GM12878 (cell line): Measurements from ENCODE around the gene ZNF620. TPM values are rescaled to one million over a fixed set of nuclear protein-coding genes. Genes with fewer than 3 reads are reported as not detected.

Source experiments
- ATAC-seq: fragments of 200-7000 bp; cut with Tn5 transposase; 3 replicates; pipeline ENCODE4 v1.9.1; 2020; ENCODE audit warnings: mild to moderate bottlenecking, moderate library complexity
- BruUV-seq: library from RNA; stranded (reverse); fragments of 400-500 nt; replicated peaks from 2 replicates; lab custom pipeline; 2021; lab: Mats Ljungman, UMichigan
- CTCF ChIA-PET: fragments of 300-600 bp; sonication (Branson Sonifier 250); formaldehyde crosslinking; extraction: SDS; loops from one replicate; lab custom pipeline; 2021; ENCODE audit warnings: inconsistent platforms; lab: Yijun Ruan, JAX
- POLR2A ChIA-PET: fragments of 350-600 bp; formaldehyde crosslinking; extraction: SDS; loops from one replicate; lab custom pipeline; 2021; ENCODE audit warnings: inconsistent platforms; lab: Charles Lee
- RAD21 ChIA-PET: fragments of 300-600 bp; sonication (Branson Sonifier 250); formaldehyde crosslinking; loops from one replicate; lab custom pipeline; 2023; ENCODE audit warnings: antibody characterized with exemption; ENCODE audit not compliant: unreplicated experiment; lab: Charles Lee
- SMC1A ChIA-PET: fragments of 300-600 bp; sonication (Branson Sonifier 250); formaldehyde crosslinking; loops from one replicate; lab custom pipeline; 2023; ENCODE audit not compliant: unreplicated experiment, uncharacterized antibody; lab: Charles Lee
- DNase-seq: peaks from one replicate; pipeline ENCODE4 v3.0.0-alpha.2; 2011; ENCODE audit warnings: low read depth, low spot score
- FAIRE-seq: peaks from 3 replicates; lab custom pipeline; 2011; peaks lifted over from hg19 to GRCh38; lab: Jason Lieb, UNC
- H2AFZ ChIP-seq: 2 replicates; pipeline ENCODE4 v1.6.0; 2011; ENCODE audit warnings: low read depth, low read length, control low read depth; ENCODE audit not compliant: control insufficient read depth
- H3K27ac ChIP-seq: 2 replicates; pipeline ENCODE4 v1.5.1; 2011; ENCODE audit warnings: control low read depth; ENCODE audit not compliant: control insufficient read depth, insufficient read depth
- H3K27me3 ChIP-seq, 2 experiments: replicated peaks in 1 of 2; 2 replicates each; pipeline versions ENCODE4 v1.6.0 to v1.6.1; 2011; ENCODE audit warnings: low read length in 1 of 2; ENCODE audit not compliant: control insufficient read depth in 2 of 2, insufficient read depth in 2 of 2
- H3K36me3 ChIP-seq, 2 experiments: 2 replicates each; pipeline ENCODE4 v1.5.1; 2011; ENCODE audit warnings: low read length in 1 of 2; ENCODE audit not compliant: control insufficient read depth in 2 of 2, insufficient read depth in 2 of 2
- H3K4me1 ChIP-seq: 2 replicates; pipeline ENCODE4 v1.6.1; 2011; ENCODE audit warnings: mild to moderate bottlenecking, low read length, moderate library complexity, mixed read lengths; ENCODE audit not compliant: control insufficient read depth, insufficient read depth
- H3K4me2 ChIP-seq: 2 replicates; pipeline ENCODE4 v1.6.0; 2011; ENCODE audit warnings: control low read depth; ENCODE audit not compliant: control insufficient read depth, insufficient read depth
- H3K4me3 ChIP-seq: fragments of 200-600 bp; sonication (generic); 2 replicates; pipeline ENCODE4 v1.5.1; 2016
- H3K79me2 ChIP-seq: 2 replicates; pipeline ENCODE4 v1.6.0; 2011; ENCODE audit warnings: low read length; ENCODE audit not compliant: control insufficient read depth, insufficient read depth
- H3K9ac ChIP-seq: 2 replicates; pipeline ENCODE4 v1.8.0; 2011; ENCODE audit warnings: low read length, control low read depth, mixed read lengths; ENCODE audit not compliant: control insufficient read depth, insufficient read depth
- H3K9me3 ChIP-seq: replicated peaks from 3 replicates; pipeline ENCODE4 v1.5.1; 2011; ENCODE audit warnings: mild to moderate bottlenecking, low read length; ENCODE audit not compliant: control insufficient read depth, insufficient read depth
- H4K20me1 ChIP-seq: 2 replicates; pipeline ENCODE4 v1.6.0; 2011; ENCODE audit not compliant: control insufficient read depth, insufficient read depth
- BACH1 ChIP-seq: fragments of 450-650 bp; IDR thresholded peaks from 2 replicates; pipeline ENCODE4 v1.6.1; 2017; ENCODE audit warnings: mild to moderate bottlenecking, borderline replicate concordance
- BCL11A ChIP-seq: IDR thresholded peaks from 2 replicates; pipeline ENCODE4 v1.6.1; 2011; ENCODE audit warnings: low read depth, low read length
- RUNX3 ChIP-seq: IDR thresholded peaks from 2 replicates; pipeline ENCODE4 v1.6.1; 2012; ENCODE audit warnings: low read length, inconsistent platforms
- SIX5 ChIP-seq: IDR thresholded peaks from 2 replicates; pipeline ENCODE4 v1.6.1; 2011; ENCODE audit warnings: mild to moderate bottlenecking, low read depth, low read length, moderate library complexity; ENCODE audit not compliant: severe bottlenecking
- SKIL ChIP-seq: fragments of 450-650 bp; IDR thresholded peaks from 2 replicates; pipeline ENCODE4 v1.6.1; 2017; ENCODE audit warnings: mild to moderate bottlenecking, low read depth, inconsistent platforms; ENCODE audit not compliant: poor library complexity, severe bottlenecking
- TBL1XR1 ChIP-seq: IDR thresholded peaks from 2 replicates; pipeline ENCODE4 v1.6.1; 2012; ENCODE audit warnings: low read depth, low read length, improper control_type of control experiment
- TCF12 ChIP-seq: IDR thresholded peaks from 2 replicates; pipeline ENCODE4 v1.6.1; 2011; ENCODE audit warnings: low read depth, mild to moderate bottlenecking, low read length
- ZNF622 ChIP-seq: fragments of 450-650 bp; IDR thresholded peaks from 2 replicates; pipeline ENCODE4 v1.6.1; 2017; ENCODE audit warnings: mild to moderate bottlenecking, inconsistent platforms
- WGBS: methylation state at CpG from one replicate; pipeline ENCODE4 v1.1.6; 2016; ENCODE audit warnings: low lambda C conversion rate; ENCODE audit not compliant: insufficient replicate concordance, insufficient coverage; ENCODE audit errors: missing lambda C conversion rate; 5-methylcytosine and 5-hydroxymethylcytosine counted together
- in situ Hi-C: fragments of 300-500 bp; cut with MboI; formaldehyde crosslinking; loops from 9 replicates; pipeline ENCODE4 v1.14.3; 2018; ENCODE audit warnings: mixed read lengths
- intact Hi-C: fragments of 100-400 bp; cut with micrococcal nuclease; formaldehyde crosslinking; loops from one replicate; pipeline ENCODE4 v1.14.2; 2022; ENCODE audit not compliant: unreplicated experiment
- polyA plus RNA-seq, 11 experiments: library from polyadenylated mRNA; depleted of rRNA in 4 of 11; unstranded in 6 of 11; stranded (reverse) in 5 of 11; fragments of >200 nt; fragmentation: Nextera tagmentation in 4 of 11; fragmentation: Illumina TruSeq in 1 of 11; extraction: Ambion mirVana in 4 of 11; extraction: Trizol in 1 of 11; gene quantifications; 1 replicate in 1 of 11; 2 replicates in 10 of 11; pipeline versions ENCODE4 v1.2.1 to v1.2.3, GENCODE V29; 2011 to 2016; ENCODE audit warnings: inconsistent platforms in 2 of 11, missing spikeins in 2 of 11, low read depth in 1 of 11
- total RNA-seq, 4 experiments: library from RNA; depleted of rRNA in 3 of 4; stranded (reverse); fragments of >200 nt in 3 of 4; fragmentation: Illumina TruSeq in 1 of 4; extraction: Trizol in 1 of 4; gene quantifications; 2 replicates each; pipeline versions ENCODE4 v1.2.1 to v1.2.3, GENCODE V29; 2013 to 2021
- TF ChIP-seq, protein P1 (sequence below): IDR thresholded peaks from 2 replicates; pipeline ENCODE4 v1.6.1; 2011; ENCODE audit warnings: borderline replicate concordance, low read depth, mild to moderate bottlenecking, moderate library complexity, low read length; ENCODE audit not compliant: insufficient read depth, poor library complexity, severe bottlenecking
- TF ChIP-seq, protein P2 (sequence below): fragments of 450-650 bp; IDR thresholded peaks from 2 replicates; pipeline ENCODE4 v1.6.1; 2017; ENCODE audit warnings: low read depth, mild to moderate bottlenecking, moderate library complexity

Gene ZNF620
- total and polyA plus RNA-seq, 10 of the 15 experiments (the other 5 are each of a cell fraction or from before 2014, with no cell fraction given): 1.3 to 4.3 (median 2.2) TPM

GRCh38 chr3:40524568-40525285 is 18.9 kb downstream of the ZNF620 start, which contains the start of gene ZNF621 (continued):
- TF ChIP-seq SIX5 (no peak), BCL11A (peak; percentile 32; the same call in 1 of the 2 replicates)
- TF ChIP-seq, protein P1, sequence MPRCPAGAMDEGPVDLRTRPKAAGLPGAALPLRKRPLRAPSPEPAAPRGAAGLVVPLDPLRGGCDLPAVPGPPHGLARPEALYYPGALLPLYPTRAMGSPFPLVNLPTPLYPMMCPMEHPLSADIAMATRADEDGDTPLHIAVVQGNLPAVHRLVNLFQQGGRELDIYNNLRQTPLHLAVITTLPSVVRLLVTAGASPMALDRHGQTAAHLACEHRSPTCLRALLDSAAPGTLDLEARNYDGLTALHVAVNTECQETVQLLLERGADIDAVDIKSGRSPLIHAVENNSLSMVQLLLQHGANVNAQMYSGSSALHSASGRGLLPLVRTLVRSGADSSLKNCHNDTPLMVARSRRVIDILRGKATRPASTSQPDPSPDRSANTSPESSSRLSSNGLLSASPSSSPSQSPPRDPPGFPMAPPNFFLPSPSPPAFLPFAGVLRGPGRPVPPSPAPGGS: no peak

DNA sequence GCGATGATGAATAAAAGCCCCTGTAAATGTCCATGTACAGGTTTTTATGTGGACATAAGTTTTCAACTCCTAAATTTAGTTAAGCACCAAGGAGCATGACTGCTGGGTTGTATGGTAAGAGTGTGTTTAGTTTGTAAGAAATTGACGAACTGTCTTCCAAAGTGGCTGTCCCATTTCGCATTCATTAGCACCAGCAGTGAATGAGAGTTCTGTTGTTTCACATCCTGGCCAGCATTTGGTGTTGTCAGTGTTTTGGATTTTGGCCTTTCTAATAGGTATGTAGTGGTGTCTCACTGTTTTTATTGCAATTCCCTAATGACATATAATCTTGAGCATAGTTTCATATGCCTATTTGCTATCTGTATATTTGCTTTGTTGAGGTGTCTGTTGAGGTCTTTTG is 22.6 kb downstream of the ZNF620 start:
- Histone ChIP-seq H3K36me3 (peaks cover 6 to 15% of the 10 kb centered on the region in 2 experiments), H3K9me3 (peaks cover 2% of the 10 kb centered on the region; the same call in 1 of the 3 replicates), H3K4me2 (no peak overlapping the region), H2AFZ (no peak overlapping the region), H3K79me2 (peaks cover 8% of the 10 kb centered on the region), H3K27ac (no peak overlapping the region), H3K27me3 (no peaks in the 10 kb centered on the region), H3K4me3 (no peak overlapping the region), H3K4me1 (no peaks in the 10 kb centered on the region), H4K20me1 (no peaks in the 10 kb centered on the region), H3K9ac (no peak overlapping the region)
- no peak for ATAC-seq
- FAIRE-seq: no peak
- in situ Hi-C loops: no loop called here
- intact Hi-C loops: loop anchor here (5.0 kb wide), 1 partner anchor 76 kb away; no protein-coding TSS in a partner anchor
- BruUV-seq: no TSS peak
- RAD21 ChIA-PET: no interaction called here
- SMC1A ChIA-PET: no interaction called here
- DNase-seq: no peak
- TF ChIP-seq ZNF622: no peak
- TF ChIP-seq BACH1: no peak
- TF ChIP-seq TBL1XR1: no peak
- no peak for TF ChIP-seq RUNX3
- TF ChIP-seq, protein P2, sequence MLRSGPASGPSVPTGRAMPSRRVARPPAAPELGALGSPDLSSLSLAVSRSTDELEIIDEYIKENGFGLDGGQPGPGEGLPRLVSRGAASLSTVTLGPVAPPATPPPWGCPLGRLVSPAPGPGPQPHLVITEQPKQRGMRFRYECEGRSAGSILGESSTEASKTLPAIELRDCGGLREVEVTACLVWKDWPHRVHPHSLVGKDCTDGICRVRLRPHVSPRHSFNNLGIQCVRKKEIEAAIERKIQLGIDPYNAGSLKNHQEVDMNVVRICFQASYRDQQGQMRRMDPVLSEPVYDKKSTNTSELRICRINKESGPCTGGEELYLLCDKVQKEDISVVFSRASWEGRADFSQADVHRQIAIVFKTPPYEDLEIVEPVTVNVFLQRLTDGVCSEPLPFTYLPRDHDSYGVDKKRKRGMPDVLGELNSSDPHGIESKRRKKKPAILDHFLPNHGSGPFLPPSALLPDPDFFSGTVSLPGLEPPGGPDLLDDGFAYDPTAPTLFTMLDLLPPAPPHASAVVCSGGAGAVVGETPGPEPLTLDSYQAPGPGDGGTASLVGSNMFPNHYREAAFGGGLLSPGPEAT: no peak
- TF ChIP-seq TCF12: no peak
- TF ChIP-seq SKIL: no peak
- POLR2A ChIA-PET: no interaction called here
- CTCF ChIA-PET: no interaction called here
- WGBS: 93% methylated on average over 3 of the region's 3 CpGs
